Endothelial cell of umbilical vein (primary cell): ENCODE measurements around the gene SLC44A3. TPM values are rescaled to one million over a fixed set of nuclear protein-coding genes. Genes with fewer than 3 reads are reported as not detected.

Experiments used
- BruUV-seq: library from RNA; stranded (reverse); fragments of 400-500 nt; replicated peaks from 2 replicates; lab custom pipeline; 2021; lab: Mats Ljungman, UMichigan
- CTCF ChIA-PET: fragments of 300-600, 350-600 bp; sonication (Branson Sonifier 250); formaldehyde crosslinking; loops from one replicate; lab custom pipeline; 2021; ENCODE audit warnings: antibody characterized with exemption, inconsistent platforms; lab: Charles Lee
- POLR2A ChIA-PET: fragments of 300-600, 350-600 bp; sonication (Branson Sonifier 250); formaldehyde crosslinking; loops from one replicate; lab custom pipeline; 2021; ENCODE audit warnings: antibody characterized with exemption, inconsistent platforms; lab: Charles Lee
- DNase-seq: peaks from one replicate; pipeline ENCODE4 v3.0.0-alpha.2; 2011; ENCODE audit warnings: low read depth, low spot score
- FAIRE-seq: peaks from 2 replicates; lab custom pipeline; 2011; peaks lifted over from hg19 to GRCh38; lab: Jason Lieb, UNC
- H2AFZ ChIP-seq: 2 replicates; pipeline ENCODE4 v1.6.0; 2012; ENCODE audit warnings: low read depth, low read length, control low read depth, inconsistent platforms
- H3K27ac ChIP-seq: 2 replicates; pipeline ENCODE4 v1.5.1; 2011; ENCODE audit warnings: low read depth, mild to moderate bottlenecking, control low read depth, low read length, moderate library complexity; ENCODE audit not compliant: insufficient read depth
- H3K27me3 ChIP-seq, 2 experiments: 2 replicates each; pipeline versions ENCODE4 v1.6.0 to v1.6.1; 2011; ENCODE audit warnings: low read length in 2 of 2, mixed read lengths in 1 of 2; ENCODE audit not compliant: control insufficient read depth in 2 of 2, insufficient read depth in 2 of 2
- H3K36me3 ChIP-seq, 2 experiments: 2 replicates in 1 of 2; 3 replicates in 1 of 2; pipeline ENCODE4 v1.5.1; 2011; ENCODE audit warnings: low read length in 2 of 2, mild to moderate bottlenecking in 1 of 2, moderate library complexity in 1 of 2; ENCODE audit not compliant: control insufficient read depth in 2 of 2, insufficient read depth in 2 of 2; ENCODE audit errors: extremely low read depth in 1 of 2
- H3K4me1 ChIP-seq: 3 replicates; pipeline ENCODE4 v1.5.1; 2011; ENCODE audit warnings: mild to moderate bottlenecking, low read length; ENCODE audit not compliant: control insufficient read depth, insufficient read depth; ENCODE audit errors: extremely low read depth
- H3K4me2 ChIP-seq: 2 replicates; pipeline ENCODE4 v1.6.1; 2011; ENCODE audit warnings: low read length, control low read depth, mixed read lengths; ENCODE audit not compliant: insufficient read depth
- H3K4me3 ChIP-seq, 3 experiments: fragments of 200-600 bp in 1 of 3; sonication (generic), shearing (Covaris generic) in 1 of 3; replicated peaks in 1 of 3; 2 replicates each; pipeline ENCODE4 v1.5.1; 2011 to 2016; ENCODE audit warnings: control low read depth in 3 of 3, low read length in 3 of 3, mild to moderate bottlenecking in 2 of 3, inconsistent platforms in 1 of 3, low read depth in 1 of 3, moderate library complexity in 1 of 3; ENCODE audit not compliant: insufficient read depth in 1 of 3
- H3K79me2 ChIP-seq: 2 replicates; pipeline ENCODE4 v1.6.0; 2012; ENCODE audit warnings: low read length, inconsistent platforms; ENCODE audit not compliant: control insufficient read depth, insufficient read depth
- H3K9ac ChIP-seq: replicated peaks from 2 replicates; pipeline ENCODE3; 2011; ENCODE audit warnings: low read length, control low read depth; ENCODE audit not compliant: insufficient read depth; ENCODE audit errors: extremely low read depth
- H3K9me1 ChIP-seq: replicated peaks from 3 replicates; pipeline ENCODE4 v1.6.0; 2011; ENCODE audit warnings: mild to moderate bottlenecking, low read length; ENCODE audit not compliant: control insufficient read depth, insufficient read depth; ENCODE audit errors: extremely low read depth
- H3K9me3 ChIP-seq: replicated peaks from 2 replicates; pipeline ENCODE4 v1.5.1; 2012; ENCODE audit warnings: low read length, inconsistent platforms; ENCODE audit not compliant: control insufficient read depth, insufficient read depth
- H4K20me1 ChIP-seq: replicated peaks from 2 replicates; pipeline ENCODE3; 2011; ENCODE audit warnings: mild to moderate bottlenecking, low read length; ENCODE audit not compliant: control insufficient read depth, insufficient read depth; ENCODE audit errors: extremely low read depth
- CTCF ChIP-seq, 2 donors: IDR thresholded peaks; 1 replicate in 1 of 2; 2 replicates in 1 of 2; pipeline ENCODE4 v1.5.1; 2011; ENCODE audit warnings: low read length in 2 of 2, mild to moderate bottlenecking in 2 of 2, moderate library complexity in 2 of 2, control low read depth in 1 of 2, inconsistent platforms in 1 of 2, low read depth in 1 of 2; ENCODE audit not compliant: insufficient read depth in 1 of 2; ENCODE audit errors: extremely low read depth in 1 of 2
- EZH2 ChIP-seq: IDR thresholded peaks from 2 replicates; pipeline ENCODE4 v1.6.1; 2012; ENCODE audit warnings: borderline replicate concordance, low read depth, mild to moderate bottlenecking, moderate library complexity, low read length, inconsistent platforms; ENCODE audit not compliant: severe bottlenecking
- FOS ChIP-seq: IDR thresholded peaks from 2 replicates; pipeline ENCODE4 v1.6.1; 2011; ENCODE audit warnings: mild to moderate bottlenecking, low read length, moderate library complexity, borderline replicate concordance; ENCODE audit not compliant: insufficient read depth
- GATA2 ChIP-seq: IDR thresholded peaks from 2 replicates; pipeline ENCODE4 v1.7.0; 2011; ENCODE audit warnings: low read depth, mild to moderate bottlenecking, moderate library complexity, mixed read lengths, low read length; ENCODE audit not compliant: insufficient read length, insufficient read depth
- JUN ChIP-seq: IDR thresholded peaks from 2 replicates; pipeline ENCODE4 v1.6.1; 2011; ENCODE audit warnings: borderline replicate concordance, low read depth; ENCODE audit not compliant: insufficient read length, insufficient read depth
- MYC ChIP-seq: IDR thresholded peaks from one replicate; pipeline ENCODE4 v1.6.1; 2011; ENCODE audit warnings: mild to moderate bottlenecking, low read depth, low read length
- POLR2A ChIP-seq: IDR thresholded peaks from 2 replicates; pipeline ENCODE4 v1.6.1; 2012; ENCODE audit warnings: low read depth, mild to moderate bottlenecking, control low read depth, low read length
- POLR2AphosphoS5 ChIP-seq: IDR thresholded peaks from 2 replicates; pipeline ENCODE4 v1.6.1; 2012; ENCODE audit warnings: low read depth, mild to moderate bottlenecking, control low read depth, low read length, moderate library complexity; ENCODE audit not compliant: insufficient read depth
- dilution Hi-C: fragments of 300-500 bp; cut with MboI; formaldehyde crosslinking; loops from one replicate; pipeline ENCODE4 v1.15.0; 2019; ENCODE audit warnings: low sequenced_read_pairs; ENCODE audit not compliant: extremely low pct_ligation_motif_present
- intact Hi-C: fragments of 100-400 bp; cut with micrococcal nuclease; formaldehyde crosslinking; loops from one replicate; pipeline ENCODE4 v1.10.0; 2022
- polyA plus RNA-seq, 4 experiments: library from polyadenylated mRNA; depleted of rRNA in 3 of 4; stranded (reverse) in 3 of 4; unstranded in 1 of 4; fragments of >200 nt; gene quantifications; 2 replicates each; pipeline versions ENCODE4 v1.2.1 to v1.2.3, GENCODE V29; 2011 to 2012; ENCODE audit warnings: missing spikeins in 1 of 4
- total RNA-seq: library from RNA; stranded (reverse); gene quantifications from 2 replicates; pipeline ENCODE4 v1.2.3, GENCODE V29; 2021
- TF ChIP-seq, protein P1 (sequence below): IDR thresholded peaks from 2 replicates; pipeline ENCODE4 v1.6.1; 2011; ENCODE audit not compliant: insufficient read depth, insufficient read length

SLC44A3 gene
- total and polyA plus RNA-seq, 2 donors (not counting 3 experiments of a cell fraction or from before 2014, with no cell fraction given) = 0.29 to 0.42 TPM

DNA sequence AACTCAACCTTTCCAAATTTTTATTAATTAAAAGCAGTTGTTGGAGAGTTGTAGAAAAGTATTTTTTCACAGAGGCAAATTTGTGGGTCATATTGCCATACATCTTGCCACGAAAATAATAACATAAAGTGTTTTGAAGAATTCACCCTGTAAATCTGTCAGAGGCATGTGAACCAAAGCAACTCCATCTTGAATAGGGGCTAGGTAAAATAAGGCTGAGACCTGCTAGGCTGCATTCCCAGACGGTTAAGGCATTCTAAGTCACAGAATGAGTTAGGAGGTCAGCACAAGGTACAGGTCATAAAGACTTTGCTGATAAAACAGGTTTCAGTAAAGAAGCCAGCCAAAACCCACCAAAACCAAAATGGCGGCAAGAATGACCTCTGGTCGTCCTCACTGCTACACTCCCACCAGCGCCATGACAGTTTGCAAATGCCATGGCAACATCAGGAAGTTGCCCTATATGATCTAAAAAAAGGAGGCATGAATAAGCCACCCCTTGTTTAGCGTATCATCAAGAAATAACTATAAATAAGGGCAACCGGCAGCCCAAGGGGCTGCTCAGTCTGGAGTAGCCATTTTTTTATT lies 111.2 kb downstream of the SLC44A3 start:
- Histone ChIP-seq H3K4me2 (no peak overlapping the region), H3K9me3 (no peaks in the 10 kb centered on the region), H3K4me3 (no peak overlapping the region), H3K27ac (no peak overlapping the region), H3K4me1 (peaks cover 40% of the 10 kb centered on the region), H2AFZ (no peak overlapping the region), H3K9ac (no peak overlapping the region), H3K79me2 (peaks cover 4% of the 10 kb centered on the region), H3K27me3 (no peaks in the 10 kb centered on the region), H4K20me1 (no peaks in the 10 kb centered on the region), H3K36me3 (no peaks in the 10 kb centered on the region), H3K9me1 (no peaks in the 10 kb centered on the region)
- DNase-seq = no peak
- ChIA-PET CTCF (no interaction called here), POLR2A (no interaction called here)
- dilution Hi-C loops (no loop called here), intact Hi-C loops (no loop called here)
- no peak for FAIRE-seq
- TF ChIP-seq GATA2 (no peak), POLR2A (no peak), JUN (no peak), MYC (no peak), CTCF (IDR thresholded peaks at IDR 0.05; ENCODE audit: extremely low read depth in 1 of 2, insufficient read depth in 1 of 2, low read depth in 1 of 2, low read length in 2 of 2) (no peak), EZH2 (no peak), POLR2AphosphoS5 (no peak), FOS (no peak)
- TF ChIP-seq, protein P1, sequence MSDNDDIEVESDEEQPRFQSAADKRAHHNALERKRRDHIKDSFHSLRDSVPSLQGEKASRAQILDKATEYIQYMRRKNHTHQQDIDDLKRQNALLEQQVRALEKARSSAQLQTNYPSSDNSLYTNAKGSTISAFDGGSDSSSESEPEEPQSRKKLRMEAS = no peak
- BruUV-seq = no TSS peak
